ENCODE results near the gene FAP.

Gene FAP

DNA sequence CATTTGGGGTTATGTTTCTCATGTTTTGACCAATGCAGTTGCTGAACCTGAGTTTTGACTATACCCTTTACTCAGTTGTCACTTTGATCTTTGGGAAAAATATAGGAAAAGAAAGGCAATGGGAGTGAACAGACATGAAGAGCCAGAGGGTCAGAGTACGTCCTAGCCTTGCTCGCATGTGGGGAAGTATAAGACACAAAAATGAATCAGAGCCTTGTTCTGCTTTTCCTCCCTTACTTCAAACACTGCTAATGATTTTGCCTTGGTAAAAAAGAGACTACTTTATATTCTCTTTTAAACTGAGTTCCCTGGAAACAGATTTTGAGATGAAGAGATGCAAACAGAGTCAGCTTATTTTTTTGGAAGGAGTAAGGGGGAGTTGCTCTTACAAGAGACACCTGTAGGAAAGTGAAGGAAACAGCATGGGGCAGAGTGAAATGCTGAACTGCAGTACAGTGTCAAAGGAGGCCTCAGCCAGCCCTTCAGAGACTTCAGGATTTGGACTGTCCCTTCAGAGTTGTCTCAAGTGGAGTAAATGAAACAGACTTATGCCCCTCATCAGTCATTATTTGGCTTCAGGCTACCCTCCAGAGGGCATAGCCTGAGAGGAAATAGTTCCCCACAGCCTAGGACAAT lies 11.1 kb upstream of the FAP start:
- H3K4me3 Mint-ChIP-seq: no peak overlapping the region
- H3K27ac Mint-ChIP-seq: no peak overlapping the region
- peaks cover 7% of the 10 kb centered on the region for H3K27me3 Mint-ChIP-seq
- no peaks in the 10 kb centered on the region for H3K9me3 Mint-ChIP-seq (ENCODE audit: low read depth)
- H3K36me3 Mint-ChIP-seq: peaks cover 2% of the 10 kb centered on the region
- no peaks in the 10 kb centered on the region for H3K4me1 Mint-ChIP-seq (ENCODE audit: low read depth)

DNA sequence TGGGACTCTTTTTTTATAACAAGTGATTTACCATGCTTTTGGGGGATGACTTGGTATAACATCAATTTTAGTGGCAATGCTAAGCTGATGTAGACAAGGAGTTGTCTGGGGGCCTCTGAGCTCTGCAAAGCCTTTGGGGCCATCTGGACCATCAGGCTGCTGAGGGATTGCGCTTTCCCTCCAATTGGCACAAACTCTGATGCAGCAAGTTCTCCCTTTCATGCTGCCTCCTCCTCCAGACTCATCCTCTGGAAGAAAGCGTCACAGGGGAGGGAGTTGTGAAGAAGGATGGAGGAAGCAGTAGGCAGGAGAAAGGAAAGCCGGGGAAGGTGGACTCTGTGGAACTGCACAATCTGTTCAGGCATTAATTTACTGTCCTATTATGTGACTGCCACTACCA lies 10.2 kb upstream of the FAP start:
- no peak overlapping the region for H3K27ac Mint-ChIP-seq
- H3K9me3 Mint-ChIP-seq (ENCODE audit: low read depth): no peaks in the 10 kb centered on the region
- H3K4me1 Mint-ChIP-seq (ENCODE audit: low read depth): no peaks in the 10 kb centered on the region
- no peak overlapping the region for H3K4me3 Mint-ChIP-seq
- H3K36me3 Mint-ChIP-seq: peaks cover 3% of the 10 kb centered on the region
- H3K27me3 Mint-ChIP-seq: peaks cover 8% of the 10 kb centered on the region

DNA sequence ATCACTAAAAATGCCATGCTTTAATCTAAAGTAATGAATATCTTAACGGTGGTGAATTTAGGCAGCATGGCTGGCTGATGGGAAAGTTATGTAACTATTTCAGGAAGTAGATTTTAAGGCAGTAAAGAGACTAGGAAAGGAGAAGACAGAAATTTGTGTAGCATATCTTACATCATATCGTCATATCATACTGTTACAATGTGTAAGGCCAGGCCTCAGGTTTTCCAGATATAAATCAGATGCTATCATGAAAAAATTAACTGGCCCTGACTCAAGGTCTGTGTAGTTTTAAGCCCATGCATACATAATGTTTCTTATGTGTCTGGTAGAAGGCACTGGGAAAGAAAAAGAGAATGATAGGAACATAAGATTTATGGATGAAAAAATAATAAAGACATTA lies 8.9 kb upstream of the FAP start:
- H3K27ac Mint-ChIP-seq: no peak overlapping the region

DNA sequence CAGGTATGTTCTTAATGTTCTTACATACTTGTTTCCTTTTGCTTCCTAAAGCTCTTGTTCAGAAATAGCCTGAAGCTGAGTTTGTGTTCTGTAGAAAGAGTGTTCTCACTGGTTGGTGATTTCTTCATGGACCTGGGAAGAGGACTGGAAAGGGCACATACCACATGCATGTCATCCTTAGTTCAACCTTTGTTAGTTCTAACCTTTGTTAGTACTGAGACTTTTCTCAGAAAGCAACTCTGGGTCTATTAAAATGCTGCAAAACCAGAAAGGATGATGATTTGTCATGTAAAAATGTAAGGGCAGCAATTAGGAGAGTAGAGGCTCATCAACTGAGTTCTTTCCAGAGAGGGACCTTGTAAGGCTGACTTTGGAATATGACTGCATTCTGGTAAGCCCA lies 2.5 kb upstream of the FAP start:
- H3K36me3 Mint-ChIP-seq: peaks cover 3% of the 10 kb centered on the region
- no peak overlapping the region for H3K27ac Mint-ChIP-seq
- H3K4me1 Mint-ChIP-seq (ENCODE audit: low read depth): no peaks in the 10 kb centered on the region
- H3K4me3 Mint-ChIP-seq: no peak overlapping the region
- H3K27me3 Mint-ChIP-seq: peaks cover 21% of the 10 kb centered on the region
- H3K9me3 Mint-ChIP-seq (ENCODE audit: low read depth): no peaks in the 10 kb centered on the region

More for the DNA sequence above, 8.9 kb upstream of the FAP start:
- no peaks in the 10 kb centered on the region for H3K4me1 Mint-ChIP-seq (ENCODE audit: low read depth)
- H3K9me3 Mint-ChIP-seq (ENCODE audit: low read depth): no peaks in the 10 kb centered on the region
- H3K27me3 Mint-ChIP-seq: peaks cover 7% of the 10 kb centered on the region
- H3K4me3 Mint-ChIP-seq: no peak overlapping the region
- peaks cover 3% of the 10 kb centered on the region for H3K36me3 Mint-ChIP-seq

DNA sequence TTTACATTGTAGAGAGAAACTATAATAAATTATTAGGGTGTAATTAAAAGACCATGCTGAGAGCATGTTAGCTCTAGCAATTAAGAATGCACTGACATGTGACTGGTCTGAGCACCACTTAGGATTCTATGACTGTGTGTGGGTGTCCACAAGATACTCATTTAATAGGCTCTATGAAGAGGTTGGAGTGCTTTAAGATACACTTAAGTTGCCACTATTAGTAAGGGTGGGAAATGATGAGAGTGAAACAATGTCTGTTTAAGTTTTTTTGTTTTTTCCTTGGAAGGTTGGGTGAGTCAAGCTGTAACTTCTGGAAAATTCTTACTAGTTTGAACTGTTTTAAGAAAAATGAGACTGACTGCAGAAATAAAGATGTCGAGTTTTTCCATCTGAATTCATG lies 1.8 kb upstream of the FAP start:
- Mint-ChIP-seq H3K36me3 (peaks cover 3% of the 10 kb centered on the region), H3K9me3 (ENCODE audit: low read depth) (no peaks in the 10 kb centered on the region), H3K27me3 (peaks cover 26% of the 10 kb centered on the region), H3K27ac (no peak overlapping the region), H3K4me1 (ENCODE audit: low read depth) (no peaks in the 10 kb centered on the region), H3K4me3 (no peak overlapping the region)

DNA sequence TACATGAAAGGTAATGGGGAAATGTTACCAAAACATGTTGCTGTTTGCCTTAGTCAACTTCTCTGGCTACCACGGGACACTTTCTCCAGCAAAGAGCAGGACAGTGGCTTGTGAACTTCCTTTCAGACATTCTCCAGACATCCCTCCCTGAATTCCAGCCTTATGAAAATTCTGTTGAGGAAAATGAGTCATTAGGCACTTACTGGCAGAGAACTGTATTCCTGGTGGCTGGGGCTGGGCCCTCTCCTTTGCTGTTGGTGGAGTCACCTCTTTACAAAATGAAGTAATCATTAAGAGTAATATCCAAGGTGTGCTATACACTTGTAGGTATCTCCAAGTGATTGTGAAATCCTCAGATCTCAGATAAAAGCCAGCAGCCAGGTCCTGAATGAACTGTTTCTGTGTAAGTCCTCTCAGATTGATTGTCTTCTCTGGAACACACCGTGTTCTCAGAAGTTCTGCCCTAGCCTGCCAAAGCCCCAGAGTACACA lies 1.3 kb upstream of the FAP start:
- no peak overlapping the region for H3K27ac Mint-ChIP-seq
- H3K27me3 Mint-ChIP-seq: peaks cover 28% of the 10 kb centered on the region
- no peaks in the 10 kb centered on the region for H3K4me1 Mint-ChIP-seq (ENCODE audit: low read depth)
- no peaks in the 10 kb centered on the region for H3K9me3 Mint-ChIP-seq (ENCODE audit: low read depth)
- peaks cover 3% of the 10 kb centered on the region for H3K36me3 Mint-ChIP-seq
- H3K4me3 Mint-ChIP-seq: no peak overlapping the region

DNA sequence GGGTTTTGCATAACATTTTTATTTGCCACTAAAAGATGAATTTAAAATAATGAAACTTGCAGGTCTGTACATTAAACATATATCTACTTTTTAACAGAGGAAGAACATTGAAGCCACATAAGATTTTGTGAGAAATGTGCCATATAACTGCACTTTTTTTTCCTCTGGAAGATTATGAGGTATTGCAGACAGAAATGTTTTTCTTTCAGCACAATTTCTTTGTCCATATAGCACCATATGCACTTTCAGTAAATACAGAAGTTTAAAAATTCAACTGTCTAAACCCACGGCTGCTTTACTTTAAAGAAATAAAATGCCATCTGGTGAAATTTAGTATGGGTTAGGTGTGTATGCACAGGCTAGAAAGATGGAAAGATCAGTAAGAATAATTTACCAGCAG lies 470 bp upstream of the FAP start:
- Mint-ChIP-seq H3K27me3 (peaks cover 26% of the 10 kb centered on the region), H3K4me3 (no peak overlapping the region), H3K27ac (no peak overlapping the region), H3K36me3 (no peaks in the 10 kb centered on the region), H3K9me3 (ENCODE audit: low read depth) (no peaks in the 10 kb centered on the region), H3K4me1 (ENCODE audit: low read depth) (no peaks in the 10 kb centered on the region)

DNA sequence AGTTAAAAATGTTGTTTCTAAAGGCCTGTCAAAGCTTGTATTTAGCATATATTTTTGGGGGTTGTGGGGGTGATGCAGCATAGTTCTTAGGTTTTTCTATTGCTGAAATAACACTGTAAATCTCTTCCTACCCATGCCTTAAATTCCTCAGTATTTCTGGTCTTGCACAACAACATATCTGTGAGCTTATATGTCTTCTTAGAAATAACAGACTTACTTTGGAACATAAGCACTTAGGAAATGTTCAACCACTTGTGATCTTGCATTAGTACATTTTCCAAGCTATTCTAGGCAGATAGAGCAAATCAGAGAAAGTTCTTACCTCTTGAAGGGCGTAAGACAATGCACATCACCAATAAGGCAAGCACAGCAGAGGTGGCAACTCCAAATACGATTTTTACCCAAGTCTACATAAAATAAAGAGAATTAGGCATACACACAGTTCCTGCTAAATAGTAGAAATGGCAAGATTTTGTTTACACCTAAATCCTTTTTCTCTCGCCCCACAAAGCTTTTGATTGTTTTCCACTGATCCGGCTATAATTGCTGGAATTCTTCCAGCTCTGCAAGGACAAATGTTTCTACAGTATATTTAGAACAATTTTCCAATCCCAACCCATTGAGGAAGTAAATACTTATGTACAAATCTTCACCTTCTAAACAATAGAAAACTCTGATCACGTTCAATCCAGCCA lies 512 bp downstream of the FAP start:
- no peak overlapping the region for H3K27ac Mint-ChIP-seq
- no peaks in the 10 kb centered on the region for H3K9me3 Mint-ChIP-seq (ENCODE audit: low read depth)
- no peak overlapping the region for H3K4me3 Mint-ChIP-seq
- H3K4me1 Mint-ChIP-seq (ENCODE audit: low read depth): no peaks in the 10 kb centered on the region
- H3K27me3 Mint-ChIP-seq: peaks cover 26% of the 10 kb centered on the region
- H3K36me3 Mint-ChIP-seq: no peaks in the 10 kb centered on the region

DNA sequence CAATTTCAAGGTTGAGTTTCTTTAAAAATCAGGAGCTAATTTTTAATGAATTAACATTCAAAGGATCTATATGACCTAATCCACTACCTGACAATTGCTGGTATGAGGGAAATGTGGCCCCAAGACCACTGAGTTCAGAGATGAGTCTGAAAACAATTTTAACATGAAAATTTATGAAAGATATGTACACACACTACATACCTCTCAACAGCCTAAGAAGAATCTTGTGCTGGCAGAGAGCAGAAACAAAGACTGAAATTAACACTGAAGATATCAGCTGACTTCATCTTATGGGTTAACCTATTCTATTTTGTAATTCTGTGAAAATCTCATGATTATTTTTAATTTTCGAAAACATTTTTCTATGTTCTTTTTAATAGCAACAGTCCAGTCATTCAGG lies 1.7 kb downstream of the FAP start:
- Mint-ChIP-seq H3K27me3 (peaks cover 26% of the 10 kb centered on the region), H3K36me3 (no peaks in the 10 kb centered on the region), H3K27ac (no peak overlapping the region), H3K4me1 (ENCODE audit: low read depth) (no peaks in the 10 kb centered on the region), H3K4me3 (no peak overlapping the region), H3K9me3 (ENCODE audit: low read depth) (no peaks in the 10 kb centered on the region)

DNA sequence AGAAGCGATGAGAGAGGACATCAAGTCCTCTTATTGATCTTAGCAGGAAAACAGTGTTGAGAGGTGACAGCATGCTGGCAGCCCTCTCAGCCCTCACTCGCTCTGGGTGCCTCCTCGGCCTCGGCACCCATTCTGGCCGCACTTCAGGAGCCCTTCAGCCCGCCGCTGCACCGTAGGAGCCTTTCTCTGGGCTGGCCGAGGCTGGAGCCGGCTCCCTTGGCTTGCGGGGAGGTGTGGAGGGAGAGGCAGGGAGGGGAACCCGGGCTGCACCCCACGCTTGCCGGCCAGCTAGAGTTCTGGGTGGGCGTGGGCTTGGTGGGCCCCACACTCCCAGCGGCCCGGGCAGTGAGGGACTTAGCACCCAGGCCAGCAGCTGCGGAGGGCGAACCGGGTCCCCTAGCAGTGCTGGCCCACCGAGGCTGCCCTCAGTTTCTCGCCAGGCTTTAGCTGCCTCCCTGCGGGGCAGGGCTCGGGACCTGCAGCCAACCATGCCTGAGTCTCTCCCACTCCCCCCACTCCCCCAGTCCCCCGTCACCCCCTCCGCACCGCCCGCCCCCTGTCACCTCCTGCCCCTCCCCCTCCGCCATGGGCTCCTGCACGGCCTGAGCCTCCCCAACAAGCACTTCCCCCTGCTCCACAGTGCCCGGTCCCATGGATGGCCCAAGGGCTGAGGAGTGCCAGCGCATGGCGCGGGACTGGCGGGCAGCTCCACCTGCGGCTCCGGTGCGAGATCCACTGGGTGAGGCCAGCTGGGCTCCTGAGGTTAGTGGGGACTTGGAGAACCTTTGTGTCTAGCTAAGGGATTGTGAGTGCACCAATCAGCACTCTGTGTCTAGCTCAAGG lies 8.4 kb downstream of the FAP start:
- no peaks in the 10 kb centered on the region for H3K36me3 Mint-ChIP-seq
- peaks cover 20% of the 10 kb centered on the region for H3K27me3 Mint-ChIP-seq
- no peaks in the 10 kb centered on the region for H3K4me1 Mint-ChIP-seq (ENCODE audit: low read depth)
- H3K4me3 Mint-ChIP-seq: no peak overlapping the region
- peaks cover 3% of the 10 kb centered on the region for H3K9me3 Mint-ChIP-seq (ENCODE audit: low read depth)
- no peak overlapping the region for H3K27ac Mint-ChIP-seq

DNA sequence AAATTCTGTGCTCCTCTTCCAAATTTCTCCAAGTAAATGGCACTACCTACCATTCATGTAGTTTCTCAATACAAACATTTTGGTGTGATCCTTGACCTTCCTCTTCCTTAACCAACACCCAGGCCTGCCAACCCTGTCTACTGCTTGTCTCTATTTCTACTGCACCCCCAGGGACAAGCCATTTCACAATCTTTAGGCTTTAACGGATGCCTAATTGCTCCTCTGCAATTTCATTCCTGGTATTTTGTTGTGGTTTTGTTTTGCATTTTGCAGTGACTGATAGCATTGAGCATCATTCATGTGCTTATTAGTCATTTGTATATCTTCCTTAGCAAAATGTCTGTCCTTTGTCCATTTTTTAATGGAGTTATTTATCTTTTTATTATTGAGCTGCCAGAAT lies 10.0 kb downstream of the FAP start:
- Mint-ChIP-seq H3K4me1 (ENCODE audit: low read depth) (no peaks in the 10 kb centered on the region), H3K9me3 (ENCODE audit: low read depth) (peaks cover 3% of the 10 kb centered on the region), H3K27ac (no peak overlapping the region), H3K4me3 (no peak overlapping the region), H3K36me3 (no peaks in the 10 kb centered on the region), H3K27me3 (peaks cover 17% of the 10 kb centered on the region)

DNA sequence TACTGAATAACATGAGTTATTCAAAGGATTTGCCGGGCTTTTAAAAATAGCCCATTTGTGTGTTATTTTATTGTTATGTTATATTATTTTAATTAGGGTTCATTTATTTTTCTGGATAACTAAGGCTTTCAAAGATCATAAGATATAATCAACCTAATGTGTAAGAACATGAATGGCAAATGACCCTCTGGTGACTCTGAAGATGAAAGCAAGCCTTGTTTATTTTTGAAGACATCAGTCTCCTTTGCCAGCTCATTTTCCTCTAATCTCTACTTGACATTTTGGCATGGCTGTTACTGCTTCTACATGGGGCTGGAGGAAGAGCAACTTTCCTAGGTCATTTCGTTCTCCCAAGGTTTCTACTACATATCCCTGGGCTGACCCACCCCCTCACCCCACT lies 10.6 kb downstream of the FAP start:
- Mint-ChIP-seq H3K9me3 (ENCODE audit: low read depth) (peaks cover 3% of the 10 kb centered on the region), H3K27me3 (peaks cover 17% of the 10 kb centered on the region)

DNA sequence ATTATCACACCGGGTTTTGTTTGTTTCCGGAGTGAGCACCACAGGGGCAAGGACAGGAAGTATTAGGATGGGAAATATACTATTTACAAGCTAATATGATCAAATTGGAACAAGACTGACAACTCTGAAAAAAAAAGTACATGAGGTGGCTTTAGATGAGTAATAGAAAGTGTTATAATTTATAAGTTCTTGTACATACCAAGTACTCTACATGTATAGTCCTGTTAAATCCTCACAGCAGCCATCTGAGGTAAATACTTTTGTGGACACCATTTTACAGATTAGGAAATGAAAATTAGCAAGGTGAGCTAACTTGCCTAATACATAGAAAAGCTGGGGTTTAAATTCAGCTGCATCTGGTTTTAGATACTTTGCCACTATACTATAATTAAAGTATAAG lies 11.2 kb downstream of the FAP start:
- no peaks in the 10 kb centered on the region for H3K36me3 Mint-ChIP-seq
- no peak overlapping the region for H3K4me3 Mint-ChIP-seq
- no peak overlapping the region for H3K27ac Mint-ChIP-seq
- H3K27me3 Mint-ChIP-seq: peaks cover 17% of the 10 kb centered on the region
- peaks cover 3% of the 10 kb centered on the region for H3K9me3 Mint-ChIP-seq (ENCODE audit: low read depth)
- no peaks in the 10 kb centered on the region for H3K4me1 Mint-ChIP-seq (ENCODE audit: low read depth)

More for the DNA sequence above, 10.6 kb downstream of the FAP start:
- H3K36me3 Mint-ChIP-seq: no peaks in the 10 kb centered on the region
- H3K4me1 Mint-ChIP-seq (ENCODE audit: low read depth): no peaks in the 10 kb centered on the region
- H3K4me3 Mint-ChIP-seq: no peak overlapping the region
- no peak overlapping the region for H3K27ac Mint-ChIP-seq

DNA sequence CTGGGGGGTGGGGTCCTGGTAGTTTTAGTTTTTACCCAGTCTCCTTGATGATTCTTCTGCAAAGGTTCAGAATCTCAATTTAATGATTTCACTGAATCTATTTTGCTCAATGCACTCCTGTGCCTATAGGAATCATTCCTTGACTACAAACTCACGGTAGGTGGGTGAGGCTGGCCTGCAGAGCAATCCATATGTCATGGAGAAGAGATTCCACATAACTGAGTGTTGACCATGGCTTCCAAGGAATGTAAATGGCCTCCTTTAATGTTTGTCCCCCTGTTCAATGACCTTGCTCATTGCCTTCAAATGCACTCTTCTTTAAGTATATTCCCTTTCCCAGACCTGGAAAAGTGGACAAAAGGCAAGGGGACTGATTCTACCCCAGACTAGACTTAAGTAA lies 12.5 kb downstream of the FAP start:
- no peaks in the 10 kb centered on the region for H3K4me1 Mint-ChIP-seq (ENCODE audit: low read depth)
- peaks cover 11% of the 10 kb centered on the region for H3K27me3 Mint-ChIP-seq
- no peak overlapping the region for H3K4me3 Mint-ChIP-seq
- H3K9me3 Mint-ChIP-seq (ENCODE audit: low read depth): peaks cover 2% of the 10 kb centered on the region
- no peaks in the 10 kb centered on the region for H3K36me3 Mint-ChIP-seq
- no peak overlapping the region for H3K27ac Mint-ChIP-seq

DNA sequence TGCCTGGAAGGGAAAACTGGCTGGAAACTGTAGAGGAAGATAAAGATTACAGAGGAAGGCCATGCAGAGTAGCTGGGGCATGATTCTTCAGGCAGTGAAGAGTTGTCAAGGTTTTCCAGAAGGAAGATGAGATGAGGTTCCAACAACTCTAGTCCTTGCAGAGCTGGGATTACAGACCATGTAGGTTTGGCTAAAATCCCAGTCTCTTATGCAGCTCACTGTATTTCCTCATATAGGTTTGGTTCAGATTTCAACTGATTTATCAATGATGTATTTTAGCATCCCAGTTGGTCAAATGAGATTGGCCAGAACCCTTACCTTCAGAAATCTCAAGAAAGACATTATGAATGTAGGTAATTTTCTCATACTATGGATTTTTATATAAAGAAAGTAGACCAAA lies 16.4 kb downstream of the FAP start:
- H3K9me3 Mint-ChIP-seq (ENCODE audit: low read depth): no peaks in the 10 kb centered on the region
- peaks cover 14% of the 10 kb centered on the region for H3K27me3 Mint-ChIP-seq
- no peaks in the 10 kb centered on the region for H3K4me1 Mint-ChIP-seq (ENCODE audit: low read depth)
- H3K27ac Mint-ChIP-seq: no peak overlapping the region
- H3K36me3 Mint-ChIP-seq: no peaks in the 10 kb centered on the region
- H3K4me3 Mint-ChIP-seq: no peak overlapping the region
